ENCODE results near the gene PRDM16.

PRDM16 gene

GRCh38 chr1:3069491-3070308, 697 bp downstream of the PRDM16 start:
- peak; percentile 6 for DNase-seq (ENCODE audit: low read depth)

DNA sequence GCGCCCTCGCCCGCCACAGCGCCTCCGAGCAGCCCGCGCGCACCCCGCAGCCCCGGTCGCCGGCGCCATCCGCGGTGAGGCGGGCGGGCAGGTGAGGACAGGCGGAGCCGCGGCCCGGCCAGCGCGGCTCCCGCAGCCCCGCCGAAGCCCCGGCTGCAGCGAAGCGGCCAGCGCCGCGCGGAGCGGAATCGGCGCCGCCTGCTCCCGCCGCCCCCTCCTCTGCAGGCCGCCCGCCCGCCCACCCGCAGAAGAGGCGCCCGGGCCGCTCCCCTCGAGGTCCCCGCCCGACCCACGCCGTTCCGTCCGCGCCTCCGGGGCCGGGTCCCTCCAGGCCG, 1.3 kb downstream of the PRDM16 start:
- DNase-seq (ENCODE audit: low read depth) = no peak

DNA sequence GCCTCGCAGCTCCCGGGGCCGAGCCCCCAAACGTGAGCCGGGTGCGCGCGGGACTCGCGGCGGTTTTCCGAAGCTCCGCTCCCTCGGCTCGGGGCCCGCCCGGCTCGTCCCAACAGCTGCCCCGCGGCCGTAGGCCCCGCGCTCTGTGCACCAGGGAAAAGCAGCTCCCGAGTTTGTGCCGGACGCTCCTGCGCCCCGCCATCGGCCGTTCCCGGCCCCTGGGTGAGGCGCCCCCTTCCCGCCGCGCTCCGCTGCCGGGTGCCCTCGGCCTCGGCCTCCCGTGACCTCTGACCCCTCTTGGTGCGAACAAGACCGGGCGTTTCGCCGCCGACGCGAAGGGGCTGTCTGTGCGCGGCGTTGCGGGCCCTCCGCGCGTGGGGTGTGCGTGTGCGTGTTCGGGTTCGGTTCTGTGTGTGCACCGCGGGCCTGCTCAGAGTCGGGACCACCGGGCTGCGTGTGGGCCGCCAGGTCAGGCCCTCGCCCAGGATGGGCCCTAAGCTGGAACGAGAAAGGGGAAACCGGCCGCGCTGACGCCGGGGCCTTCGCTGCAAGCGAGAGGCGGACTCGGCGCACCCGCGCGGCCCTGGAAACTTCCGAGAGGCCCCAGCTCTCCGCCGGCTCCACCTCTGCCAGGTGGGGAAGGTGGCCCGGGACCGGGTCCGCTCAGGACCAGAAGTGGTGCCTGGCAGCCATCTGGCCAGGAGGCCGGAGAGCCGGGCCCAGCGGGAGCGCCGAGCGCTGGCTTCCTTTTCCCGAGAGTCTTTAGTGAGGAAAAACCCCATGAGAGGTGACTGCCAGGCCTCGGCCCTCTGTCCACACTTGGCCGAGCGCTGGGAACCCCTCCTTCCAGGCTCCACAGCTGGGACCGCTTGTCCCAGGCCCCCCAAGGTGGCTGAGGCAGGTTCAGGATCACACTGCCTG, 1.9 kb downstream of the PRDM16 start:
- DNase-seq (ENCODE audit: low read depth) = no peak

- no peak for DNase-seq (ENCODE audit: low read depth)
Observed at GRCh38 chr1:3071565-3072390, 2.8 kb downstream of the PRDM16 start.

DNA sequence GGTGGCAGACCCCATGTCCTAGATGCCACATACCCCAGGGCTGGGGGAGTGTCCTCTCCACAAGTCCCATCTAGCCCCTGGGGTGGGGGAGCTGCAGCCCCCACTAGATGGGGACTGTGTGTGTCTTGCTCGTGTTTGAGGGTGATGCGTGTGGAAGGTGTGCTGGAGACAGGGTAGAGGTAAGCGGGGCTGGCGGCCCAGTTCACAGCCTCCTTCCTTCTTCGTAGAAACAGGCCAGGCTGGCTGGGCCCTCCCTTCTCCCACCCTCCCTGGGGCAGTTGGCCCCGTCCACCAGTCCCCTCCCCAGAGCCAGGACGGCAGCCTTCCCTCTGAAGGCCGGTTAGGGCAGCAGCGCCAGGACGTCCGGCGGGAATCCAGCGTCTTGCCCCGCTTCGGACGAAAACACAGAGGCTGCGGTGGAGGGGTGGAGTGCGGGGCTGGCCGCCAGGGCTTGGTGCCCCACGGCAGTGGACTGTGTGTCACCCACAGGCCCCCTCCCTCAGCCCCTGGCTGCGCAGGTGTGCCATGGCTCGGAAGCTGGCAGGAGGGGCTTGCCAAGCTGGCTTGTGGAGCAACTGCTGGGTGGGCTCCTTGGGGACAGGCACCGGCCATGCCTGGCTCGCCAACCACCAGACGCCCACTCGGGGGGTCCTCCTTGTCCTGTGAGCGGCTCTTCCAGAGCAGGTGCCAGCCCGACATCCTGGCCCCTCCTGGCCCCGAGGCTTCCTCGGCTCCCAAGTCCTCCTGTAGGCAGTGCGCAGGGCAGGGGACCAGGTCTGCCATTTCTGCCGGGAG, 3.6 kb downstream of the PRDM16 start:
- DNase-seq (ENCODE audit: low read depth) = no peak

DNA sequence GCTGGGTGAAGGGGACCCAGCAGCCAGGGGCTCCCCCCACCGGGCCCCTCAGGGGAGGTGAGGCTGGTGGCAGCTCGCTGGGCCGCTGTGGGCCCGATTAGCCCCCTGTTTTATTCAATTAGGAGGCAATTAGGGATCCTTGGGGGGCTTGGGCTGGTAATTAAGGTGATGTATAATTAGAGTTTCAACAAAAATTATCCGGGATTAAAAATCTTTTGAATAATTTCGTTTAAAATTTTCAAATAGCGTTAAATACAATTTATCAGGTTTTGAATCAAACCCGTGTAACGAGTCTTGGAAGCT, 4.1 kb downstream of the PRDM16 start:
- DNase-seq (ENCODE audit: low read depth) = no peak

DNA sequence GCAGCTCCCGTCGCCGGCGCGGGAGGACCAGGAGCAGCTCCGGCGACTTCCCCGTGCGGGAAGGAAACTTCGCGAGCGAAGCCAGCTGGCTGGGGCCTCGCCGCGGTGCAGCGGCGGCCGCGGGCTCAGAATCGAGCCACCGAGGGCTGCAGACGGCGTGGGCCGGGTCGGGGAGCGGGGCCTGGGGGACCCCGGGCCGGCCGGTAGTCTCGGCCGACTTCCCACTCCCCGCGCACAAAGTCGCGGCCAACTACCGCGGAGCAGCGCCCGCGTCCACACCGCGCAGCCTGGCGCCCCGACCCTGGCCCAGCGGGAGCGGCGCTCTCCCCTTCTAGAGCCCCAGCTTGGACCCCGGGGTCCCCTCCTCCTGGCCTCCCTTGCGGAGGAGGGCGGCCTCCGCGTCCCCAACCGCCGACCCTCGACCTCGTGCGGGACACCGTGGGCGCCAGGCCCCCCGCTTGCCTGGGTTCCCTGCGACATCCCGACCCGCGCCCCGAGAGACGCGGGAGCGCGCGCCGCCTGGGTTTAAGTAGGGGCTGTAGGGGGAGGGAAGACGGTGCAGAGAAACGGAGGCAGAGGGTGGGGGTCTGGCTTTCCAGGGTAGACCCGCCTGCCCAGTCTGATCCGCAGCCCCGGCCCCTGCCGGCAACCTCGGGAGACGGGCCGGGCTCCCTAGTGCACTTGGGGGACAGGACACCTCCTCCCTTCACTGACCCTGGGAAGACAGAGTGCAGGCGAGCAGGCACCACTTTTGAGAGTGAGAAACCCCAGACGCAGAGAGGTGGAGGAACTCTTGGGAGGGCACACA, 4.7 kb downstream of the PRDM16 start:
- no peak for DNase-seq (ENCODE audit: low read depth)

GRCh38 chr1:3074297-3074741, 5.3 kb downstream of the PRDM16 start:
- no peak for DNase-seq (ENCODE audit: low read depth)

DNA sequence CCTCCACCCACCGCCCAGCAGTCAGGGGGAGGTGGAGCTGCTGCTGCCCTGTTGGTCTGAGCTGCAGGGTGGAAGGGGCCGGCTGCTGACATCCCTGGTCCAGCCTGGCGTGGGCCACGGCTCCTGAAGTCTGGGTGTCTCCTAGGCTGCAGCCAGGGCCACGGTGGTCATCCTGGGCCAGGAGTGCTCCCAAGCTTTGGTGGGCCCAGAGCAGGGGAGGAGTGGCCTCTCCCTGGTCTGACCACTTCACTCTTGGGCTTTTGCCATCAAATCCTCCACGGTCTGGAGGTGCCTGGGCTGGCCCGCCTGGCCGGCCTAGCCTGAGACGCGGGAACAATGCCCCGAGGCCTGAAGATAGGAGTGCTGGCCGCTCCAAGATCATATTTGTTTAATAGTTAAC, 5.8 kb downstream of the PRDM16 start:
- DNase-seq (ENCODE audit: low read depth) = no peak

GRCh38 chr1:3075666-3076362, 6.8 kb downstream of the PRDM16 start:
- DNase-seq (ENCODE audit: low read depth) = no peak

GRCh38 chr1:3076363-3076740, 7.3 kb downstream of the PRDM16 start:
- no peak for DNase-seq (ENCODE audit: low read depth)

DNA sequence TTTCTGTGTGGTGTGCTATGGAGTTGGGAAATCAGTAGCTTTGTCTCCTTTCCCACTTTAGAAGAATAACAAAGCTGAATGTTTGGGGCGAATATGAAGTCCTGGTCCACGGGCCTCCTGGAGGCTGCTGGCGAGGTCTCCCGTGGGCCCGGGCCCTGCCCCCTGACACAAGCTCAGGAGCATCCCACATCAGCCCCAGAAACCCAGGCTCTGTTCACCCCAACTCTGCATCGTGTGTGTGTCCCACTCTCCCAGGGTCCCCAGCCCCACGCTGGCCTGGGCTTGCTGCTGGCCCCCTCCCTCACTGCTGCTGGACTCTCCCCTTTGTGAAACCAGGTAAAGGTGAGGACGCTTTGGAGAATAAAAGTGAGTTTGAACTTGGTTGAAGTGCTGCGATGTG, 8.1 kb downstream of the PRDM16 start:
- no peak for DNase-seq (ENCODE audit: low read depth)

GRCh38 chr1:3077561-3077960, 8.6 kb downstream of the PRDM16 start:
- no peak for DNase-seq (ENCODE audit: low read depth)

GRCh38 chr1:3078430-3078861, 9.4 kb downstream of the PRDM16 start:
- DNase-seq (ENCODE audit: low read depth) = no peak

GRCh38 chr1:3078871-3079270, 9.9 kb downstream of the PRDM16 start:
- DNase-seq (ENCODE audit: low read depth) = no peak

DNA sequence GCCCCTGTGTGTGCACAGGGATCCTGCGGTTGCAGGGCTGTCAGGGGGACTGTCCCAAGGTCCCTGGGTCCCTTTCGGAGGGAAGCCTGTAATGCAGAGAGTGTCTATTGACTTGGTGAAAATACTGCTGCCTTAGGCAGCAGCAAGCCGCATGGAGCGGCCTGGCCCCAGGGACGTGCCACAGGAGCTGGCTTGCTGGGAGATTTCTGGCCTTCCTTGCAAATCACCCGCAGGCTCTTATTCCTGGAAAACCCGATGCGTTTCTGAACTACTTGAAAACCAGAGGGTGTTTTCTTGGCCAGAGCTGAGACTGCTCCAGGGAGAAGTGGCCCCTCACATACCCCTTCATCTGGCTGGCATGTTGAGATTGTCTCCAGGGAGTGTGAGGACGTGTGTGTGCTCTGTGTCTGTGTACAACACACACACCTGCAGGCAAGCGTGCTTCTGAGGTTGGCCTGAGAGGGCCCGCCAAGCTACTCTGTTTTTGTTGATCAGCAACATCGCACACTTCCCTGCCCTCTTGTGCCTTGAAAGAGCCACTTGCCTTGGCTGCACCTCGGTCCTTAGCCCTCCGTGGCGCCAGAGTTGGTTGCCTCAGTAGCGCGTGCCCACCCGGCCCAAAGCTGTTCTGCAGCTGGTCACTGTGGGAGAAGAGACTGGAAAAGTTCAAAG, 10.5 kb downstream of the PRDM16 start:
- DNase-seq (ENCODE audit: low read depth) = no peak

DNA sequence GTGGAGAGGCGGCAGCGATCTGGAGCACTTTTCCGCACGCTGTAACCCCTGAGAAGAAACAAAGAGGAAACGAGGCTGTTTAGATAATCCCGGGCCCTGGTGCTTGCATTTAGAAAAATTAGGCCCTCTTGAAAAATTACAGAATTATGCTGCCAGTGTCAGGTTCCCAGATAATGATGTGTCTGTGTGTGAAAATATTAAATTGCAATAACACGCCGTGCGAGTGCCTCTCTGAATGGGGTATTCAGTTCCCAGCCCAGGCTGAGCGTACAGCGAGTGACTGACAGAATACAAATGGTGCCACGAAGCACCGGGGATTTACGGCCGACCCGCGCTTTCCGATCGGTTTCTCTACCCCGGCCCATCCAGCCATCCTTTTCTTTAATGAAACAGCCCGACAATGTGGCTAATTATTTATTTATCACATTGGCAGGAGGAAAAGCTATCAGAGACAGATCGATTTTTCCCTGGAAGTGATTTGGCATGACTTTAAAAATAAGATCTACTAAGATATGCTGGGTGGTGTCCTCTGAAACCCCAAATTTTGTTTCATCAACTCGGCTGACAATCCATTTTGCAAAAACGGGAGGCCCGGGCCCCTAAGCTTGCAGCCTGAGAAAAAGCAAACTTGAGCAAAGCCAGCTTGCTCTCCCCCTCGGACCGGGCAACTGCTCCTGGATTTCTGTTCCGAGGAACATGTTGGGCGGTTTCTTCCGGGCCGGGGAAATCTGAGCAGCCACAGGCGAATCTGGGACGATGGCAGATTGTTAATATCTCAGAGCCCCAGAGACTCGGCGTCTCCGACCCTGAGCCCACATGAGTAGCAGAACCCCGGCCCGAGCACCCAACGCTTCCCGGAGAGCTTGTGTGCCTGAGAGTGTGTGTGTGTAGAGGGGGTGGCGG, 11.3 kb downstream of the PRDM16 start:
- no peak for DNase-seq (ENCODE audit: low read depth)

DNA sequence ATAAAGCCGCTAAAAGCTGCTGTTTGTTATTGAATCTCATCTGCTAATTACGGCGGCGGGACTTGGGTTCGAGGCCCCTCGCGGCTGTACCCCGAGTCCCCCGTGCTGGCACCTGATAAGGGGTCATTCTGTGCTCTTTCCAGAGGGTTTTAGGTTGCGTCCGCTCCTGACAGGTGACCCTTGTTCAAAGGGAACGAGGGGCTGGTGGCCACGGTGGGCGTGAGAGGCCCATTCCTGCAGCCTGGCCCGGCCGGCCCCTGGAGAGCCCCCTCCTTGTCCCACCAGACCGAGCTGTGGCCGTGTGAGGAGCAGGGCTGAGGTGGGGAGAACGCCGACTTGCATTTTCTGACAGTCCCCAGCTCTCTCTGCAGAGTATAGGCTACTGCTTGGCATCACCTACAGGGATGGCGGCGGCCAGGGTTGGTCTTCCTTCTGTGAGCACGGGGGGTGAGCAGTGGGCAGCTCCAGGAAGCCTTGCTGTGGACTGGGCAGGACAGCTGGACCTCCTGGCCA, 12.2 kb downstream of the PRDM16 start:
- no peak for DNase-seq (ENCODE audit: low read depth)
